GM12878 (cell line): ENCODE results near the gene CCDC71L. TPM values are rescaled to one million over a fixed set of nuclear protein-coding genes. Genes with fewer than 3 reads are reported as not detected.

Experiments
- ATAC-seq: fragments of 200-7000 bp; cut with Tn5 transposase; 3 replicates; pipeline ENCODE4 v1.9.1; 2020; ENCODE audit warnings: mild to moderate bottlenecking, moderate library complexity
- BruUV-seq: library from RNA; stranded (reverse); fragments of 400-500 nt; replicated peaks from 2 replicates; lab custom pipeline; 2021; lab: Mats Ljungman, UMichigan
- CTCF ChIA-PET: fragments of 300-600 bp; sonication (Branson Sonifier 250); formaldehyde crosslinking; extraction: SDS; loops from one replicate; lab custom pipeline; 2021; ENCODE audit warnings: inconsistent platforms; lab: Yijun Ruan, JAX
- POLR2A ChIA-PET: fragments of 350-600 bp; formaldehyde crosslinking; extraction: SDS; loops from one replicate; lab custom pipeline; 2021; ENCODE audit warnings: inconsistent platforms; lab: Charles Lee
- RAD21 ChIA-PET: fragments of 300-600 bp; sonication (Branson Sonifier 250); formaldehyde crosslinking; loops from one replicate; lab custom pipeline; 2023; ENCODE audit warnings: antibody characterized with exemption; ENCODE audit not compliant: unreplicated experiment; lab: Charles Lee
- SMC1A ChIA-PET: fragments of 300-600 bp; sonication (Branson Sonifier 250); formaldehyde crosslinking; loops from one replicate; lab custom pipeline; 2023; ENCODE audit not compliant: unreplicated experiment, uncharacterized antibody; lab: Charles Lee
- DNase-seq: peaks from one replicate; pipeline ENCODE4 v3.0.0-alpha.2; 2011; ENCODE audit warnings: low read depth, low spot score
- FAIRE-seq: peaks from 3 replicates; lab custom pipeline; 2011; peaks lifted over from hg19 to GRCh38; lab: Jason Lieb, UNC
- H2AFZ ChIP-seq: 2 replicates; pipeline ENCODE4 v1.6.0; 2011; ENCODE audit warnings: low read depth, low read length, control low read depth; ENCODE audit not compliant: control insufficient read depth
- H3K27ac ChIP-seq: 2 replicates; pipeline ENCODE4 v1.5.1; 2011; ENCODE audit warnings: control low read depth; ENCODE audit not compliant: control insufficient read depth, insufficient read depth
- H3K27me3 ChIP-seq, 2 experiments: replicated peaks in 1 of 2; 2 replicates each; pipeline versions ENCODE4 v1.6.0 to v1.6.1; 2011; ENCODE audit warnings: low read length in 1 of 2; ENCODE audit not compliant: control insufficient read depth in 2 of 2, insufficient read depth in 2 of 2
- H3K36me3 ChIP-seq, 2 experiments: 2 replicates each; pipeline ENCODE4 v1.5.1; 2011; ENCODE audit warnings: low read length in 1 of 2; ENCODE audit not compliant: control insufficient read depth in 2 of 2, insufficient read depth in 2 of 2
- H3K4me1 ChIP-seq: 2 replicates; pipeline ENCODE4 v1.6.1; 2011; ENCODE audit warnings: mild to moderate bottlenecking, low read length, moderate library complexity, mixed read lengths; ENCODE audit not compliant: control insufficient read depth, insufficient read depth
- H3K4me2 ChIP-seq: 2 replicates; pipeline ENCODE4 v1.6.0; 2011; ENCODE audit warnings: control low read depth; ENCODE audit not compliant: control insufficient read depth, insufficient read depth
- H3K4me3 ChIP-seq: fragments of 200-600 bp; sonication (generic); 2 replicates; pipeline ENCODE4 v1.5.1; 2016
- H3K79me2 ChIP-seq: 2 replicates; pipeline ENCODE4 v1.6.0; 2011; ENCODE audit warnings: low read length; ENCODE audit not compliant: control insufficient read depth, insufficient read depth
- H3K9ac ChIP-seq: 2 replicates; pipeline ENCODE4 v1.8.0; 2011; ENCODE audit warnings: low read length, control low read depth, mixed read lengths; ENCODE audit not compliant: control insufficient read depth, insufficient read depth
- H3K9me3 ChIP-seq: replicated peaks from 3 replicates; pipeline ENCODE4 v1.5.1; 2011; ENCODE audit warnings: mild to moderate bottlenecking, low read length; ENCODE audit not compliant: control insufficient read depth, insufficient read depth
- H4K20me1 ChIP-seq: 2 replicates; pipeline ENCODE4 v1.6.0; 2011; ENCODE audit not compliant: control insufficient read depth, insufficient read depth
- LARP7 ChIP-seq: fragments of 450-650 bp; IDR thresholded peaks from 2 replicates; pipeline ENCODE4 v1.6.1; 2017; ENCODE audit warnings: mild to moderate bottlenecking
- SUPT20H ChIP-seq: IDR thresholded peaks from 2 replicates; pipeline ENCODE4 v1.6.1; 2011; ENCODE audit warnings: low read depth, mild to moderate bottlenecking, low read length, moderate library complexity, borderline replicate concordance; ENCODE audit not compliant: control insufficient read depth
- ZBTB4 ChIP-seq: fragments of 450-650 bp; formaldehyde crosslinking; IDR thresholded peaks from 2 replicates; pipeline ENCODE4 v1.4.0; 2022; ENCODE audit warnings: mild to moderate bottlenecking, moderate library complexity
- ZNF207 ChIP-seq: fragments of 450-650 bp; IDR thresholded peaks from 2 replicates; pipeline ENCODE4 v1.6.1; 2014; ENCODE audit warnings: antibody characterized with exemption, mild to moderate bottlenecking, borderline replicate concordance
- WGBS: methylation state at CpG from one replicate; pipeline ENCODE4 v1.1.6; 2016; ENCODE audit warnings: low lambda C conversion rate; ENCODE audit not compliant: insufficient replicate concordance, insufficient coverage; ENCODE audit errors: missing lambda C conversion rate; 5-methylcytosine and 5-hydroxymethylcytosine counted together
- in situ Hi-C: fragments of 300-500 bp; cut with MboI; formaldehyde crosslinking; loops from 9 replicates; pipeline ENCODE4 v1.14.3; 2018; ENCODE audit warnings: mixed read lengths
- intact Hi-C: fragments of 100-400 bp; cut with micrococcal nuclease; formaldehyde crosslinking; loops from one replicate; pipeline ENCODE4 v1.14.2; 2022; ENCODE audit not compliant: unreplicated experiment
- polyA plus RNA-seq, 11 experiments: library from polyadenylated mRNA; depleted of rRNA in 4 of 11; unstranded in 6 of 11; stranded (reverse) in 5 of 11; fragments of >200 nt; fragmentation: Nextera tagmentation in 4 of 11; fragmentation: Illumina TruSeq in 1 of 11; extraction: Ambion mirVana in 4 of 11; extraction: Trizol in 1 of 11; gene quantifications; 1 replicate in 1 of 11; 2 replicates in 10 of 11; pipeline versions ENCODE4 v1.2.1 to v1.2.3, GENCODE V29; 2011 to 2016; ENCODE audit warnings: inconsistent platforms in 2 of 11, missing spikeins in 2 of 11, low read depth in 1 of 11
- total RNA-seq, 4 experiments: library from RNA; depleted of rRNA in 3 of 4; stranded (reverse); fragments of >200 nt in 3 of 4; fragmentation: Illumina TruSeq in 1 of 4; extraction: Trizol in 1 of 4; gene quantifications; 2 replicates each; pipeline versions ENCODE4 v1.2.1 to v1.2.3, GENCODE V29; 2013 to 2021

CCDC71L gene
- total and polyA plus RNA-seq, 10 of the 15 experiments (the other 5 are each of a cell fraction or from before 2014, with no cell fraction given), result 1.1 to 20.7 (median 3.8) TPM

GRCh38 chr7:106626376-106627164 lies 34.4 kb downstream of the CCDC71L start (continued):
- TF ChIP-seq ZBTB4 (no peak), LARP7 (no peak)

DNA sequence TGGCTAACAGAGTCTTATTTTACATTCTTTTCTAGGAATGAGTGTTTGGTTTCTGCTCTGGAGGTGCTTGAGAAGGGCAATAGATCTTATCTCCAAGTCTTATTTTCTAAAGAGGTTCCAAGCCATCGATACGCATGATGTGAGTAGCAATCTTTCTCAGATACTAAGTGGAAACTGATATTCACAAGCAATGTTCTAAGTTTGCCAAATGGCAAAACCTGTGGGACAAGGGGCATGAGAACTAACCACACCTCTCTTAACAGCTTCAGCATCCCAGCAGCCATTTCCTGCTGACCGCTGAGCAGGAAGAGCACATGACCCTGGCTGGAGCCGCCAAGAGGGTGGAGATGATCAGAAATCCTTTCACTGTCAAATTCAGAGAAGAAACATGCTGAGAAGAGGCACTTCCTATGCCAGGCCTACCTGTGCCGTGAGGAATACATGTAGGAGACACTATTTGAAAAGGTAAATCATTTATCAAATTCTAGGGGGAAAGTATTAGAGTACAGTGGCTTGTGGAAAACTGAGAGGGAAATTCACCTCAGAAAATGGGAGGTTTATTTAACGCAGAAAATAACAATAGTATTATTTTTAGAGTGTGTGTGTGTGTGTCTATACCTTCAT lies 35.2 kb downstream of the CCDC71L start:
- FAIRE-seq, result no peak
- 35% methylated on average over 6 of the region's 6 CpGs for WGBS

More for the DNA sequence above, 35.2 kb downstream of the CCDC71L start:
- POLR2A ChIA-PET, result no interaction called here
- no peak for ATAC-seq
- Histone ChIP-seq H3K9ac (no peak overlapping the region), H3K4me1 (no peaks in the 10 kb centered on the region), H3K36me3 (no peaks in the 10 kb centered on the region), H3K79me2 (no peaks in the 10 kb centered on the region), H3K4me3 (no peak overlapping the region), H3K9me3 (peaks cover 2% of the 10 kb centered on the region; the same call in 2 of the 3 replicates)
- intact Hi-C loops, result no loop called here
- BruUV-seq, result no TSS peak
- SMC1A ChIA-PET, result no interaction called here
- TF ChIP-seq ZNF207, result no peak
- TF ChIP-seq SUPT20H, result no peak
- TF ChIP-seq, all 136 proteins: peak for 0
- in situ Hi-C loops, result no loop called here
- no peak for DNase-seq
- no peak overlapping the region for H3K4me2 ChIP-seq
- CTCF ChIA-PET, result no interaction called here
- H3K27ac ChIP-seq, result no peak overlapping the region
- H2AFZ ChIP-seq, result no peak overlapping the region
- no peaks in the 10 kb centered on the region for H4K20me1 ChIP-seq
- no peaks in the 10 kb centered on the region for H3K27me3 ChIP-seq
- RAD21 ChIA-PET, result no interaction called here
